Stimulated activated CD8-positive, alpha-beta memory T cell treated with anti-CD3 and anti-CD28 coated beads, Interleukin-7, amount 100 ng/mL, for 24 hours (primary cell): ENCODE measurements around the gene CEP128.

ENCODE experiments used
- DNase-seq: peaks from one replicate; pipeline ENCODE4 v3.0.0-alpha.2; 2020; ENCODE audit warnings: low read depth

CEP128 gene

GRCh38 chr14:80477388-80478160, 464.0 kb downstream of the CEP128 start:
- no peak for DNase-seq

GRCh38 chr14:80475074-80475473, 466.5 kb downstream of the CEP128 start:
- DNase-seq, result no peak

- DNase-seq, result no peak
Observed at GRCh38 chr14:80468331-80469122, 473.0 kb downstream of the CEP128 start.

- no peak for DNase-seq
Observed at GRCh38 chr14:80465546-80466220, 475.9 kb downstream of the CEP128 start.

GRCh38 chr14:80464531-80465149, 476.9 kb downstream of the CEP128 start:
- no peak for DNase-seq

GRCh38 chr14:80456209-80456608, 485.3 kb downstream of the CEP128 start:
- DNase-seq, result no peak

GRCh38 chr14:80455031-80455430, 486.5 kb downstream of the CEP128 start:
- no peak for DNase-seq

GRCh38 chr14:80448267-80448666, 493.3 kb downstream of the CEP128 start:
- no peak for DNase-seq

- no peak for DNase-seq
Observed at GRCh38 chr14:80447392-80447791, 494.1 kb downstream of the CEP128 start.
